Measurements from ENCODE around the gene OPRL1. TPM values are rescaled to one million over a fixed set of nuclear protein-coding genes. Genes with fewer than 3 reads are reported as not detected.

OPRL1 gene
- total RNA-seq, 2 experiments from 2014 or later, result 0.61 to 0.63 TPM

DNA sequence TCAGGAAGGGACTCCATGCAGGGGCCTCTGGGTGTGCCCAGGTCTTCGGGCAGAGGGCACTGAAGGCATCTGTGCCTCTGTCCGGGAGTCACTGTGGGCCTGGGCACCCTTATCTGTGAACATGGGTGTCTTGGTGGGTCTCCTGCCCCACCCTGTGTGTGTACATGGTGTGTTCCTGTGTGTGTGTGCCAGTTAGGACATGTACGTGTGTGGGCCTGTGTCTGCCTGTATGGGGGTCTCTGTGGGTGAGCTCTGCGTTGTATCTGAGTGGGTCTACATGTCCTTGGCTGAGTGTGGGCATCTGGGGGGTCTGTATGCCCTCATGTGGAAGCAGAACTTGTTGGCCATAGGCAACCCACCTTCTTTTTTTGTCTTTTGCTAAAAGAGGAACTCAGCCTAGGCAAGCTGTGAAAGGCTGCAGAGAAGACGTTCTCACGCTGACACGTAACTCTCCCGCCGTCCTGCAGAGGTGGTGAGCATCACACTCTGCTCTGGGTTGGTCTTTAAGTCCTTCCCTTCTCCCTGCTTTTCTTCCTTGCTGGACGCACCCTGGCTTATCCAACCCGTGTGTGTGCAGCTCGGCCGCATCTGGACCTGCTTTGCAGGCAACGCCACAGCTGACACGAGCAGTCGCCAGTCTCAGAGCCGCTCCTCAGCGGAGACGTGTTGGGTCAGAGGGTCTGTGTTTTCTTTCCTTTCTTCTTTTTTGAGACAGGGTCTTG, 28.0 kb downstream of the OPRL1 start:
- TF ChIP-seq, protein P1, sequence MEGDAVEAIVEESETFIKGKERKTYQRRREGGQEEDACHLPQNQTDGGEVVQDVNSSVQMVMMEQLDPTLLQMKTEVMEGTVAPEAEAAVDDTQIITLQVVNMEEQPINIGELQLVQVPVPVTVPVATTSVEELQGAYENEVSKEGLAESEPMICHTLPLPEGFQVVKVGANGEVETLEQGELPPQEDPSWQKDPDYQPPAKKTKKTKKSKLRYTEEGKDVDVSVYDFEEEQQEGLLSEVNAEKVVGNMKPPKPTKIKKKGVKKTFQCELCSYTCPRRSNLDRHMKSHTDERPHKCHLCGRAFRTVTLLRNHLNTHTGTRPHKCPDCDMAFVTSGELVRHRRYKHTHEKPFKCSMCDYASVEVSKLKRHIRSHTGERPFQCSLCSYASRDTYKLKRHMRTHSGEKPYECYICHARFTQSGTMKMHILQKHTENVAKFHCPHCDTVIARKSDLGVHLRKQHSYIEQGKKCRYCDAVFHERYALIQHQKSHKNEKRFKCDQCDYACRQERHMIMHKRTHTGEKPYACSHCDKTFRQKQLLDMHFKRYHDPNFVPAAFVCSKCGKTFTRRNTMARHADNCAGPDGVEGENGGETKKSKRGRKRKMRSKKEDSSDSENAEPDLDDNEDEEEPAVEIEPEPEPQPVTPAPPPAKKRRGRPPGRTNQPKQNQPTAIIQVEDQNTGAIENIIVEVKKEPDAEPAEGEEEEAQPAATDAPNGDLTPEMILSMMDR (IDR thresholded peaks at IDR 0.05), result no peak
- DNase-seq, result no peak
- intact Hi-C loops (cut with micrococcal nuclease), result no loop called here
- Mint-ChIP-seq H3K36me3 (ENCODE audit: low read depth) (no peaks in the 10 kb centered on the region), H3K4me1 (ENCODE audit: low read depth) (peaks cover 4% of the 10 kb centered on the region), H3K4me3 (no peak overlapping the region), H3K9me3 (no peaks in the 10 kb centered on the region), H3K27me3 (peaks cover 6% of the 10 kb centered on the region), H3K27ac (no peak overlapping the region)
- CTCF ChIA-PET, result interaction anchor here (0.6 to 1.5 kb wide), 2 partner anchors 12 to 24 kb away, joined by 3 to 6 read pairs; partner anchors contain the start of gene LKAAEAR1
- no peak for ATAC-seq
- POLR2A ChIA-PET, result no interaction called here

DNA sequence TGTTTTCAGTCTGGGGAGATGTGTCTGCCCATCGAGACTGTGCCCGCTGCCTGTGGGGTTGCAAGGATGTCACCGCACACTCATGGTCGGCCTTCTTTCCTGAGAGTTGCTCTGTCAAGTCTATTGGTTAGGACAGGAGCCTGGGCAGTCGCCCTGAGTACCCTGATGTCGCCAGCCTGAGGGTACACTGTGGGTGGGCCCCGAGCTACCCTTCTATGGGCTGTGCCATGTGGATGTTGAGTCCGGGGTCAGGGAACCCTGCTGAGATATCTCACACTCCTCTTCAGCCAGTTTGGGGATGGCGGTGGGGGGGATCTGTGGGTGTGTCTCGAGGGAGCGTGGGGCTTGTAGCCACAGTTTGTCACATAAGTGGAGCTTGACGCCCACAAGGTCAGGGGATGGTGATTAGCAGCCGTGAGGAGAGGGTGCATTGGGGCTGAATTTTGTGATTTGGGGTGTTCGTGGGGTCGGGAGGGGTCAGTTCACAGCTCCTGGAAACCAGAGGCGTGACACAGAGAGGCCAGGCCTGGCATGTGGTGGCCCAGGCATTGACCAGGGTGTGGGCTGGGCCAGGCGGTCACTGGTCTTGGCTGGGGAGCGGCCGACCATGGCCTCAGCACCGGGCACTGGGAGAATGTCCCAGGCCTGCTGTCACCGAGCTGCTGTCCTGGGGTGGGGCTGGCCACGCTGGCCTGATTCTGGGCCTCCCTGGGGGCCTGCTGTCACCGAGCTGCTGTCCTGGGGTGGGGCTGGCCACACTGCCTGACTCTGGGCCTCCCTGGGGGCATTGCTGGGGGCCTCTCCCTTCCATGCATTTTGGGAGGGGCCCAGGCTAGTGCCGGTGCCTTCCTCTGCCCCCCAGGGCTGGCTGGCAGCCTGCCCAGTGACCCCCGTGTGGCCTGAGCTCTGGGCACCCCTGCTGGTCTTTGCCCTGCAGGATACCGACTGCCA, 29.1 kb downstream of the OPRL1 start:
- Mint-ChIP-seq H3K27me3 (no peaks in the 10 kb centered on the region), H3K4me1 (ENCODE audit: low read depth) (peaks cover 4% of the 10 kb centered on the region), H3K4me3 (no peak overlapping the region), H3K9me3 (no peaks in the 10 kb centered on the region), H3K27ac (no peak overlapping the region), H3K36me3 (ENCODE audit: low read depth) (no peaks in the 10 kb centered on the region)
- ChIA-PET CTCF (interaction anchor here (0.7 to 1.0 kb wide), 2 partner anchors 9 to 26 kb away, joined by 3 read pairs; no protein-coding TSS in a partner anchor), POLR2A (interaction anchor here (0.7 kb wide), 1 partner anchor 108 kb away, joined by 4 read pairs; no protein-coding TSS in a partner anchor)
- intact Hi-C loops (cut with micrococcal nuclease), result no loop called here
- TF ChIP-seq, protein P1 (IDR thresholded peaks at IDR 0.05), result no peak
- ATAC-seq (no peak), DNase-seq (no peak)

DNA sequence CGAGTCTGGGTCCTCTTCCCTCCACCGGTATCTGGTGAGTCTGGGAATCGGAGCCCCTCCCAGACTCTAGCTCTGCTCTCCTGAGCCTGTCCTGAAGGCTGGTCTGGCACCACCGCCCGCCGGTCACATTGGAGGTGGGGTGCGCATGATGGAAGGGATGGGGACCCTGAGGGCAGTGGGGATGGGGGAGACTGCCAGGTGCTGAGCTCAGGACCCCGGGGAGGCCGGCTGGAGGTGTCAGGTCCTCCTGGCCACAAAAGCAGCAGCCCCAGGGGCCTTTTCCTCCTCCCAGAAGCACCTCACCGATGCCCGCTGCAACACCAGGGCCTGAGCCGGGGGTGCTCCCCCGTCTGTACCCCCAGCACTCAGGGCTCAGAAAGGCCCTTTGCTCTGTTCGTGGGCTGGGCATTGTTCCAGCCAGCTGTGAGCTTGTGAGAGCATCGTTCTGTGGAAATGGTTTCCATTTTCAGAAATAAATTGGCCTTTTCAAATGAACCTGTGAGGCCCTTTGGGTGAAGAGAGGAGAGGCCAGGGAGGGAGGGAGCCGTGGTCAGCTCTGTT, 30.0 kb downstream of the OPRL1 start:
- POLR2A ChIA-PET, result no interaction called here
- TF ChIP-seq, protein P1 (IDR thresholded peaks at IDR 0.05), result no peak
- Mint-ChIP-seq H3K36me3 (ENCODE audit: low read depth) (no peaks in the 10 kb centered on the region), H3K27me3 (no peaks in the 10 kb centered on the region), H3K27ac (no peak overlapping the region), H3K9me3 (no peaks in the 10 kb centered on the region), H3K4me1 (ENCODE audit: low read depth) (peaks cover 4% of the 10 kb centered on the region), H3K4me3 (no peak overlapping the region)
- CTCF ChIA-PET, result interaction anchor here (0.6 to 1.0 kb wide), 3 partner anchors 10 to 133 kb away, joined by 3 read pairs; no protein-coding TSS in a partner anchor
- DNase-seq, result no peak
- intact Hi-C loops (cut with micrococcal nuclease), result no loop called here
- no peak for ATAC-seq

DNA sequence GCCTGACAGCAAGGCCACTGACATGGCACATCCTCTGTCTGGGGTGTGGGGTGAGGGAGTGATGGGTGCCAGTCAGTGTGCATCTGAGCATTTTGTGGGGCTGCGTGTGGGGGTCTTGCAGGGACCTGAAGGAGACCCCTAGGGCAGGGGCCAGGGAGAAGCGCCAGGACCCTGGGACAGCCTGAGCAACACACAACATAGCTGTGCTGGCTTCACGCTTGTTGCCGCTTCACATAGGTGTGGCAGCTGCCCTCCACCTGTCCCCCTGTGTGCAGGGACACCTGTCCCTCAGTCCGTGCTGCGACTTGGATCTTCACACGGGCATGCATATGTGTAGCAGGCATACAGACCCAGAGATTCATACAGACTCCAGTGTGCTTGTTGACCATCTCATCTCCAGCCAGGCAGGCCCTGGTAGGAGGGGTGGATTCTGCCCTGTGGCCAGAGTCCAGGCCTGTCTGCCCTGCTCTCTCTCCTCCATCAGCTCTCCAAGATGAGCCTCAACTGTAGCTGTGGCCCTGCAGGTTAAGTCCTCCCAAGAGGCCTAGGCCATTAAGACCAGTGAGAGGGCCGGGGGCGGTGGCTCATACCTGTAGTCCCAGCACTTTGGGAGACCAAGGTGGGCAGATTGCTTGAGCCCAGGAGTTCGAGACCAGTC, 30.7 kb downstream of the OPRL1 start:
- Mint-ChIP-seq H3K36me3 (ENCODE audit: low read depth) (no peaks in the 10 kb centered on the region), H3K4me1 (ENCODE audit: low read depth) (peaks cover 4% of the 10 kb centered on the region), H3K4me3 (no peak overlapping the region), H3K27ac (no peak overlapping the region), H3K27me3 (no peaks in the 10 kb centered on the region), H3K9me3 (no peaks in the 10 kb centered on the region)
- ChIA-PET CTCF (no interaction called here), POLR2A (no interaction called here)
- no peak for ATAC-seq
- DNase-seq, result no peak
- TF ChIP-seq, protein P1 (IDR thresholded peaks at IDR 0.05), result no peak
- intact Hi-C loops (cut with micrococcal nuclease), result no loop called here
